ENCODE results near the gene CBLN1. TPM values are rescaled to one million over a fixed set of nuclear protein-coding genes. Genes with fewer than 3 reads are reported as not detected.

The CBLN1 gene
- total and polyA plus RNA-seq, 2 of the 4 experiments (the other 2 are of a cell fraction), result not detected

- H3K9me3 ChIP-seq (ENCODE audit: control insufficient read depth, insufficient read depth, low read length), result no peaks in the 10 kb centered on the region
- ATAC-seq (ENCODE audit: low read depth) (no peak), DNase-seq (no peak)
- H4K5ac ChIP-seq (ENCODE audit: low read depth, low read length), result no peak overlapping the region
- H2AFZ ChIP-seq (replicated peaks; ENCODE audit: low read length, poor library complexity), result no peak overlapping the region
- no peak overlapping the region for H2AK5ac ChIP-seq (ENCODE audit: low read depth, low read length)
- no peak overlapping the region for H2BK120ac ChIP-seq (ENCODE audit: low read depth, low read length)
- POLR2A ChIA-PET (ENCODE audit: unreplicated experiment), result no interaction called here
- no peak overlapping the region for H2BK5ac ChIP-seq (ENCODE audit: low read depth, low read length, poor library complexity, severe bottlenecking)
- no peak overlapping the region for H3K4ac ChIP-seq (ENCODE audit: low read depth, low read length)
- no peak overlapping the region for H3K27ac ChIP-seq (ENCODE audit: insufficient read depth, low read length)
- TF ChIP-seq SMC3 (IDR thresholded peaks at IDR 0.05; ENCODE audit: low read depth, low read length), result no peak
- no peak for TF ChIP-seq MAFK (IDR thresholded peaks at IDR 0.05; ENCODE audit: low read depth, low read length)
- TF ChIP-seq BHLHE40 (IDR thresholded peaks at IDR 0.05; ENCODE audit: low read depth, low read length), result no peak
- TF ChIP-seq RCOR1 (IDR thresholded peaks at IDR 0.05; ENCODE audit: insufficient replicate concordance, low read length), result no peak
- TF ChIP-seq FOS (IDR thresholded peaks at IDR 0.05; ENCODE audit: low read depth, low read length), result no peak
- H3K4me2 ChIP-seq (ENCODE audit: low read depth, low read length), result no peak overlapping the region
- no peak overlapping the region for H2AK9ac ChIP-seq (replicated peaks; ENCODE audit: low read depth, low read length, poor library complexity)
- no TSS peak for BruUV-seq (replicated peaks)
- no peak overlapping the region for H3K23ac ChIP-seq (ENCODE audit: low read depth, low read length)
- CTCF ChIA-PET, result no interaction called here
- H3K4me1 ChIP-seq (ENCODE audit: control insufficient read depth, insufficient read depth, low read length), result no peaks in the 10 kb centered on the region
- H3K4me3 ChIP-seq (ENCODE audit: insufficient read depth, low read depth, low read length), result no peak overlapping the region
- no peak overlapping the region for H2BK15ac ChIP-seq (ENCODE audit: low read depth, low read length)
- H3K14ac ChIP-seq (replicated peaks; ENCODE audit: low read depth, low read length), result no peak overlapping the region
- dilution Hi-C loops (cut with HindIII; ENCODE audit: low sequenced_read_pairs, unreplicated experiment) (no loop called here), in situ Hi-C loops (cut with MboI; ENCODE audit: low sequenced_read_pairs) (no loop called here), intact Hi-C loops (cut with micrococcal nuclease) (no loop called here)
- no peaks in the 10 kb centered on the region for H3K79me1 ChIP-seq (ENCODE audit: low read depth in 1 of 2, low read length in 2 of 2)
- H3K18ac ChIP-seq (ENCODE audit: low read depth, low read length), result no peak overlapping the region
- peaks cover 66% of the 10 kb centered on the region for H3K27me3 ChIP-seq (ENCODE audit: control insufficient read depth, insufficient read depth, low read length)
- H3K9me1 ChIP-seq (ENCODE audit: insufficient read depth, low read length), result no peaks in the 10 kb centered on the region
- H4K20me1 ChIP-seq (ENCODE audit: insufficient read depth, low read length), result no peaks in the 10 kb centered on the region; the same call in 1 of the 2 replicates
- H3K9ac ChIP-seq (ENCODE audit: low read depth, low read length), result no peak overlapping the region
- no peak overlapping the region for H4K91ac ChIP-seq (ENCODE audit: insufficient read depth, low read depth, low read length)
- no CpG with 5 or more reads among the region's 11 CpGs for WGBS, 2 experiments (ENCODE audit: extremely low coverage in 2 of 2, insufficient read length in 1 of 2)
- H2BK20ac ChIP-seq (ENCODE audit: low read depth, low read length), result no peak overlapping the region
- H3K56ac ChIP-seq (ENCODE audit: extremely low read depth, insufficient read depth, low read length), result no peak overlapping the region
- H4K8ac ChIP-seq (ENCODE audit: low read depth in 2 of 2, low read length in 2 of 2), result no peak overlapping the region
- H3K36me3 ChIP-seq (ENCODE audit: control insufficient read depth, insufficient read depth, low read length), result no peaks in the 10 kb centered on the region
These were observed 3.1 kb downstream of the CBLN1 start for GRCh38 chr16:49278567-49278827.
